ENCODE data around the gene CLSTN2.

CLSTN2 gene

GRCh38 chr3:140196970-140197369, 262.0 kb downstream of the CLSTN2 start:
- no peak for DNase-seq

GRCh38 chr3:140198242-140198641, 263.3 kb downstream of the CLSTN2 start:
- no peak for DNase-seq

GRCh38 chr3:140199008-140199407, 264.0 kb downstream of the CLSTN2 start:
- no peak for DNase-seq

- no peak for DNase-seq
Observed at GRCh38 chr3:140199743-140200142, 264.8 kb downstream of the CLSTN2 start.

GRCh38 chr3:140203510-140203909, 268.5 kb downstream of the CLSTN2 start:
- DNase-seq, result no peak

- DNase-seq, result no peak
Observed at GRCh38 chr3:140204271-140204984, 269.4 kb downstream of the CLSTN2 start.

- DNase-seq, result no peak
Observed at GRCh38 chr3:140205598-140205997, 270.6 kb downstream of the CLSTN2 start.

GRCh38 chr3:140206196-140207040, 271.4 kb downstream of the CLSTN2 start:
- DNase-seq, result no peak

- no peak for DNase-seq
Observed at GRCh38 chr3:140207541-140207940, 272.6 kb downstream of the CLSTN2 start.

- DNase-seq, result no peak
Observed at GRCh38 chr3:140216249-140216648, 281.3 kb downstream of the CLSTN2 start.

- no peak for DNase-seq
Observed at GRCh38 chr3:140219291-140219690, 284.3 kb downstream of the CLSTN2 start.

- no peak for DNase-seq
Observed at GRCh38 chr3:140219923-140220452, 285.0 kb downstream of the CLSTN2 start.

- DNase-seq, result no peak
Observed at GRCh38 chr3:140223197-140223596, 288.2 kb downstream of the CLSTN2 start.

GRCh38 chr3:140223631-140224030, 288.6 kb downstream of the CLSTN2 start:
- DNase-seq, result no peak

GRCh38 chr3:140224307-140224706, 289.3 kb downstream of the CLSTN2 start:
- no peak for DNase-seq

- no peak for DNase-seq
Observed at GRCh38 chr3:140225996-140226395, 291.0 kb downstream of the CLSTN2 start.

GRCh38 chr3:140233702-140234101, 298.7 kb downstream of the CLSTN2 start:
- DNase-seq, result no peak

GRCh38 chr3:140234256-140234655, 299.3 kb downstream of the CLSTN2 start:
- no peak for DNase-seq

- DNase-seq, result no peak
Observed at GRCh38 chr3:140236836-140237501, 302.0 kb downstream of the CLSTN2 start.

- no peak for DNase-seq
Observed at GRCh38 chr3:140238646-140239314, 303.8 kb downstream of the CLSTN2 start.

GRCh38 chr3:140242818-140243276, 307.9 kb downstream of the CLSTN2 start:
- no peak for DNase-seq

- no peak for DNase-seq
Observed at GRCh38 chr3:140243575-140243974, 308.6 kb downstream of the CLSTN2 start.

- no peak for DNase-seq
Observed at GRCh38 chr3:140244893-140245292, 309.9 kb downstream of the CLSTN2 start.

All from activated CD4-positive, alpha-beta T cell treated with anti-CD3 and anti-CD28 coated beads, Interleukin-2, amount 50 U/mL, for 1 hour (primary cell).